Transverse colon (tissue), 3 donors: Measurements from ENCODE around the gene MIF4GD.

Experiments
- CTCF ChIP-seq, 5 experiments: fragments of 200-600 bp in 3 of 5; fragments of 450-650 bp in 2 of 5; sonication (generic) in 3 of 5; IDR thresholded peaks; 1 replicate in 2 of 5; 2 replicates in 3 of 5; pipeline ENCODE4 v1.5.1; 2016 to 2017; ENCODE audit warnings: antibody characterized with exemption in 5 of 5, inconsistent platforms in 3 of 5, mild to moderate bottlenecking in 2 of 5, moderate library complexity in 1 of 5
- POLR2A ChIP-seq: fragments of 450-650 bp; IDR thresholded peaks from one replicate; pipeline ENCODE4 v1.6.1; 2016; ENCODE audit warnings: antibody characterized with exemption, mild to moderate bottlenecking, moderate library complexity

DNA sequence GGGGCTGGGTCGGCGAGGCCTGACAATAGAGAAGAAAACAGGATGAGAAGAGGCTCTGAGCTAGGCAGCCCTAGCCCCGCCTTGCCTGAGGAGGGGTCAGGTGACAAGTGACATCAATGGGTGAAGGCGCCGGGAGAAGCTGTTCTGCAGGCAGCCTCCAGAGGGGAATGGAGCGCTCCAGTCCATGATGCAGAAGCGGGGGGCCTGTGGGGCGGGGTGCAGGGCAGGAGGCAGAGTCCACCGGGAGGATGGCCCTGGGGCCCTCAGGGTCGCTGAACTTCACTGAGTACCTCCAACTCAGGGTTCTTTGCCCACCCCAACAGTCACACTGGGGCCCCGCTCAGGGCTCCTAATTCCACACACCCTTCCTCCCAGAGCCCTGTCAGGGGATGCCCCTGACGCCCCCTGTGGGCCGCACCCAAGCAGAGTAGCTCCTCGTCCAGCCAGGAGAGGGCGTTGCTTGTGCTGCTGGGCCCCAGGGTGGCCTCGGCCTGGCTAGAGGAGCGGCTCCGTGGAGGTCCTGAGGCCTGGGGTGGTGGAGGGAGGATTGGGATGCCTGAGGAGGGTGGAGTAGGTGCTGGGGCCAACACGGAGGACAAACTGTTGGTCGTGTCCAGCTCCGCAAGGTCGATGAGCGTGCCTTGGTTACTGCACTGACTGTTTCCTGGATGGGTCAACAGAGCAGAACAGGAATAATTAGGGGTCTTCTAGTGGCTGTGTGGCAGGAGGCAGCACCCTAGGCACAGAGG lies 30.5 kb downstream of the MIF4GD start:
- TF ChIP-seq CTCF (IDR thresholded peaks at IDR 0.05), result peak; percentile 17 to 49 (median 31)
- TF ChIP-seq POLR2A, result no peak
